H1 (cell line): ENCODE results near the gene IGFALS. TPM values are rescaled to one million over a fixed set of nuclear protein-coding genes. Genes with fewer than 3 reads are reported as not detected.

Source experiments
- CTCF ChIA-PET: fragments of 300-600 bp; sonication (Branson Sonifier 250); formaldehyde crosslinking; loops from one replicate; lab custom pipeline; 2021; ENCODE audit not compliant: partially characterized antibody; lab: Charles Lee
- POLR2A ChIA-PET: fragments of 300-600 bp; sonication (Branson Sonifier 250); formaldehyde crosslinking; loops from one replicate; lab custom pipeline; 2021; ENCODE audit warnings: inconsistent platforms; ENCODE audit not compliant: partially characterized antibody; lab: Charles Lee
- DNase-seq, 2 experiments: peaks; one replicate each; pipeline versions ENCODE4 v3.0.0 to v3.0.0-alpha.2; 2010 to 2022; ENCODE audit warnings: low spot score in 2 of 2, low read depth in 1 of 2, mixed read lengths in 1 of 2
- FAIRE-seq: peaks from 2 replicates; lab custom pipeline; 2011; peaks lifted over from hg19 to GRCh38; lab: Jason Lieb, UNC
- H2AFZ ChIP-seq: 2 replicates; pipeline ENCODE4 v1.8.1; 2012; ENCODE audit warnings: low read length, inconsistent platforms
- H2AK5ac ChIP-seq: 2 replicates; pipeline ENCODE4 v1.6.1; 2013; ENCODE audit warnings: low read depth, low read length
- H2BK120ac ChIP-seq: replicated peaks from 2 replicates; pipeline ENCODE3; 2013; ENCODE audit warnings: low read depth, low read length, inconsistent platforms
- H2BK12ac ChIP-seq: 2 replicates; pipeline ENCODE4 v1.6.1; 2013; ENCODE audit warnings: low read depth, low read length
- H2BK15ac ChIP-seq: 2 replicates; pipeline ENCODE4 v1.6.1; 2013; ENCODE audit warnings: low read length
- H2BK20ac ChIP-seq: 2 replicates; pipeline ENCODE4 v1.6.1; 2013; ENCODE audit warnings: low read length
- H2BK5ac ChIP-seq: 2 replicates; pipeline ENCODE4 v1.6.1; 2013; ENCODE audit warnings: low read depth, low read length
- H3K14ac ChIP-seq: 2 replicates; pipeline ENCODE4 v1.6.1; 2013; ENCODE audit warnings: inconsistent platforms; ENCODE audit not compliant: insufficient read length
- H3K18ac ChIP-seq: 2 replicates; pipeline ENCODE4 v1.6.1; 2013; ENCODE audit warnings: low read length; ENCODE audit errors: extremely low read depth
- H3K23ac ChIP-seq: 2 replicates; pipeline ENCODE4 v1.6.1; 2013; ENCODE audit warnings: inconsistent platforms; ENCODE audit not compliant: insufficient read length
- H3K23me2 ChIP-seq: 2 replicates; pipeline ENCODE4 v1.6.1; 2013; ENCODE audit warnings: low read depth, low read length
- H3K27ac ChIP-seq: 2 replicates; pipeline ENCODE4 v1.6.1; 2011; ENCODE audit warnings: low read depth, low read length, inconsistent platforms
- H3K27me3 ChIP-seq, 4 experiments: replicated peaks in 1 of 4; 1 replicate in 1 of 4; 2 replicates in 3 of 4; pipeline versions ENCODE4 v1.6.1 to v1.8.1; 2011 to 2013; ENCODE audit warnings: low read length in 3 of 4, mild to moderate bottlenecking in 3 of 4, inconsistent platforms in 2 of 4, mixed read lengths in 2 of 4, moderate library complexity in 1 of 4; ENCODE audit not compliant: control insufficient read depth in 3 of 4, insufficient read depth in 3 of 4; ENCODE audit errors: extremely low read depth in 1 of 4
- H3K36me3 ChIP-seq, 4 experiments: 2 replicates each; pipeline versions ENCODE4 v1.6.1 to v1.8.1; 2011 to 2013; ENCODE audit warnings: mild to moderate bottlenecking in 4 of 4, low read length in 3 of 4, moderate library complexity in 2 of 4, control low read depth in 1 of 4, inconsistent platforms in 1 of 4; ENCODE audit not compliant: insufficient read depth in 4 of 4, control insufficient read depth in 2 of 4
- H3K4ac ChIP-seq: replicated peaks from 2 replicates; pipeline ENCODE3; 2013; ENCODE audit warnings: low read length, low read depth, mixed read lengths, inconsistent platforms; ENCODE audit not compliant: insufficient read length
- H3K4me1 ChIP-seq, 4 experiments: replicated peaks in 1 of 4; 1 replicate in 1 of 4; 2 replicates in 3 of 4; pipeline versions ENCODE4 v1.6.1 to v1.8.1; 2011 to 2013; ENCODE audit warnings: low read length in 3 of 4, inconsistent platforms in 2 of 4, mixed read lengths in 1 of 4; ENCODE audit not compliant: insufficient read depth in 4 of 4, control insufficient read depth in 3 of 4
- H3K4me2 ChIP-seq, 2 experiments: 2 replicates each; pipeline versions ENCODE4 v1.6.1 to v1.8.1; 2011 to 2013; ENCODE audit warnings: low read depth in 2 of 2, low read length in 2 of 2, control low read depth in 1 of 2, inconsistent platforms in 1 of 2, mild to moderate bottlenecking in 1 of 2; ENCODE audit not compliant: insufficient read depth in 1 of 2
- H3K4me3 ChIP-seq, 4 experiments: fragments of 200-600, 300-600 bp in 1 of 4; sonication (generic), shearing (Covaris generic), sonication (Bioruptor Twin) in 1 of 4; 2 replicates each; pipeline versions ENCODE4 v1.5.1 to v1.8.1; 2011 to 2016; ENCODE audit warnings: low read length in 4 of 4, low read depth in 3 of 4, control low read depth in 2 of 4, inconsistent platforms in 2 of 4, mild to moderate bottlenecking in 2 of 4, mixed read lengths in 1 of 4, moderate library complexity in 1 of 4; ENCODE audit not compliant: insufficient read depth in 2 of 4; ENCODE audit errors: extremely low read depth in 1 of 4
- H3K56ac ChIP-seq: replicated peaks from 2 replicates; pipeline ENCODE3; 2013; ENCODE audit warnings: low read depth, mild to moderate bottlenecking, mixed read lengths, low read length, inconsistent platforms; ENCODE audit not compliant: insufficient read length
- H3K79me1 ChIP-seq: 2 replicates; pipeline ENCODE4 v1.6.1; 2013; ENCODE audit warnings: low read depth, low read length, control low read depth
- H3K79me2 ChIP-seq, 2 experiments: 2 replicates each; pipeline versions ENCODE4 v1.6.1 to v1.8.1; 2012 to 2013; ENCODE audit warnings: low read length in 2 of 2, mild to moderate bottlenecking in 2 of 2, inconsistent platforms in 1 of 2; ENCODE audit not compliant: insufficient read depth in 2 of 2, control insufficient read depth in 1 of 2
- H3K9ac ChIP-seq, 4 experiments: replicated peaks in 1 of 4; 1 replicate in 1 of 4; 2 replicates in 3 of 4; pipeline versions ENCODE4 v1.6.1 to v1.8.1; 2011 to 2013; ENCODE audit warnings: low read depth in 3 of 4, low read length in 3 of 4, control low read depth in 2 of 4, mild to moderate bottlenecking in 2 of 4, moderate library complexity in 2 of 4, inconsistent platforms in 1 of 4; ENCODE audit errors: extremely low read depth in 1 of 4
- H3K9me3 ChIP-seq, 2 experiments: 2 replicates each; pipeline versions ENCODE4 v1.6.1 to v1.8.1; 2012 to 2013; ENCODE audit warnings: mild to moderate bottlenecking in 2 of 2, moderate library complexity in 2 of 2, control low read depth in 1 of 2, inconsistent platforms in 1 of 2, low read depth in 1 of 2, low read length in 1 of 2, mixed read lengths in 1 of 2; ENCODE audit not compliant: insufficient read depth in 2 of 2
- H4K20me1 ChIP-seq, 2 experiments: replicated peaks in 1 of 2; 2 replicates each; pipeline versions ENCODE3 to v1.8.1; 2011 to 2013; ENCODE audit warnings: inconsistent platforms in 2 of 2, low read length in 2 of 2, mild to moderate bottlenecking in 1 of 2; ENCODE audit not compliant: insufficient read depth in 2 of 2, control insufficient read depth in 1 of 2
- H4K5ac ChIP-seq: 2 replicates; pipeline ENCODE4 v1.6.1; 2013; ENCODE audit warnings: low read length, low read depth, mixed read lengths, inconsistent platforms; ENCODE audit not compliant: insufficient read length
- H4K8ac ChIP-seq: 2 replicates; pipeline ENCODE4 v1.8.0; 2013; ENCODE audit warnings: mild to moderate bottlenecking, moderate library complexity, low read length, inconsistent platforms; ENCODE audit not compliant: insufficient read depth; ENCODE audit errors: extremely low read depth
- H4K91ac ChIP-seq: replicated peaks from 2 replicates; pipeline ENCODE3; 2013; ENCODE audit warnings: low read length, mixed read lengths, inconsistent platforms; ENCODE audit not compliant: insufficient read length
- RNF2 ChIP-seq: fragments of 200-900, 300-1000 bp; sonication (generic); IDR thresholded peaks from 2 replicates; pipeline ENCODE4 v1.7.1; 2016; ENCODE audit warnings: borderline replicate concordance, low read depth, mild to moderate bottlenecking, antibody characterized with exemption, low read length; ENCODE audit not compliant: poor library complexity, severe bottlenecking; ENCODE audit errors: missing control alignments
- WGBS, 2 experiments: shearing (Covaris generic) in 1 of 2; methylation state at CpG; one replicate each; pipeline versions ENCODE4 v1.1.6 to v1.1.7; 2013 to 2015; ENCODE audit warnings: low lambda C conversion rate in 2 of 2, mixed read lengths in 2 of 2, inconsistent platforms in 1 of 2, low coverage in 1 of 2, missing lambda C conversion rate in 1 of 2; ENCODE audit not compliant: insufficient replicate concordance in 2 of 2, insufficient coverage in 1 of 2, insufficient read length in 1 of 2; ENCODE audit errors: extremely low coverage in 1 of 2, missing lambda C conversion rate in 1 of 2; 5-methylcytosine and 5-hydroxymethylcytosine counted together
- polyA plus RNA-seq, 7 experiments: library from polyadenylated mRNA; depleted of rRNA in 3 of 7; stranded (reverse) in 5 of 7; unstranded in 2 of 7; fragments of >200 nt in 5 of 7; fragments of 200-250 nt in 2 of 7; gene quantifications; 1 replicate in 5 of 7; 2 replicates in 1 of 7; 4 replicates in 1 of 7; pipeline versions ENCODE4 v1.2.1 to v1.2.3, GENCODE V29; 2011 to 2013; ENCODE audit warnings: missing spikeins in 2 of 7, mixed read lengths in 2 of 7
- total RNA-seq: library from RNA; stranded (reverse); fragmentation: NEBNext Ultra II Directional; extraction: Animal tissue kit (Norgen Biotek cat#: 25700); gene quantifications from 2 replicates; pipeline ENCODE4 v1.2.1, GENCODE V29; 2021

The IGFALS gene
- total and polyA plus RNA-seq, 2 of the 8 experiments (the other 6 are each of a cell fraction or from before 2014, with no cell fraction given), result not detected

DNA sequence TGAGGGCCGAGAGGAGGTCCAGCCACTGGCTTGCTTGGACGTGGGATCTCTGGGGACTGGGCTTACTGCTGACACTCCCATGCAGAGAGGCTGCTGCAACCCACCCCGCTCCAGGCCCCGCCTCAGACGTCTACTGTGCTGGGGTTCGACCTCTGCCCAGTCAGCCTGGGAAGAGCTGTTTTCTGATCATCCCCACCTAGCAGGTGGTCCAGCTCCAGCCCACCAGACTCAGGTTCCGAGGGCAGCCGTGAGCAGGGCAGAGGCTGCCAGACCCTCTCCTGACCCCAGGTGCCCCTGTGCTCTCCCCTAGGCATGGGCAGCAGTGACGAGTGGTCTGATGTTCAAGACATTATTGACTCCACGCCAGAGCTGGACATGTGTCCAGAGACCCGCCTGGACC is 45.6 kb downstream of the IGFALS start:
- no peak for FAIRE-seq
- TF ChIP-seq RNF2, result no peak

More for the DNA sequence above, 45.6 kb downstream of the IGFALS start:
- H3K4me1 ChIP-seq, result no peaks in the 10 kb centered on the region
- H4K8ac ChIP-seq, result no peak overlapping the region
- no peak overlapping the region for H3K23ac ChIP-seq
- CTCF ChIA-PET, result interaction anchor here (0.7 to 1.3 kb wide), 2 partner anchors 15 to 22 kb away, joined by 3 read pairs; no protein-coding TSS in a partner anchor
- no peak for DNase-seq
- H3K23me2 ChIP-seq, result no peaks in the 10 kb centered on the region
- H2BK15ac ChIP-seq, result no peak overlapping the region
- no peak overlapping the region for H2AFZ ChIP-seq
- no peak overlapping the region for H3K27ac ChIP-seq
- peaks cover 0 to 4% of the 10 kb centered on the region in 2 experiments for H4K20me1 ChIP-seq
- no peak overlapping the region for H2AK5ac ChIP-seq
- H3K27me3 ChIP-seq, result no peaks in the 10 kb centered on the region
- H2BK120ac ChIP-seq, result no peak overlapping the region
- H3K36me3 ChIP-seq, result peaks cover 0 to 20% (median 2%) of the 10 kb centered on the region in 4 experiments; a peak in 4 of 8 replicates
- H2BK20ac ChIP-seq, result no peak overlapping the region
- H3K18ac ChIP-seq, result no peak overlapping the region
- H3K9ac ChIP-seq, result no peak overlapping the region
- no peak overlapping the region for H3K14ac ChIP-seq
- H3K4ac ChIP-seq, result no peak overlapping the region
- no peak overlapping the region for H4K5ac ChIP-seq
- no peaks in the 10 kb centered on the region for H3K9me3 ChIP-seq
- no peak overlapping the region for H4K91ac ChIP-seq
- no peaks in the 10 kb centered on the region for H3K79me2 ChIP-seq
- 95% methylated on average over 9 of the region's 11 CpGs; no CpG with 5 or more reads in 1 of the 2 experiments for WGBS, 2 experiments
- POLR2A ChIA-PET, result interaction anchor here (0.6 to 5.5 kb wide), 5 partner anchors 10 to 129 kb away, joined by 3 to 18 read pairs (median 3); partner anchors contain the start of genes MAPK8IP3 and NME3
- no peak overlapping the region for H2BK5ac ChIP-seq
- no peaks in the 10 kb centered on the region for H3K79me1 ChIP-seq
- H3K4me3 ChIP-seq, result no peak overlapping the region
- no peak overlapping the region for H3K56ac ChIP-seq
- no peak overlapping the region for H2BK12ac ChIP-seq
- H3K4me2 ChIP-seq, result no peak overlapping the region
